ENCODE data around the gene HK2.

The HK2 gene

GRCh38 chr2:74881626-74882298 lies 47.8 kb downstream of the HK2 start:
- H3K9ac ChIP-seq (ENCODE audit: low read length): no peak overlapping the region
- no peaks in the 10 kb centered on the region for H3F3A ChIP-seq (ENCODE audit: insufficient read depth, low read length)
- H3K4me3 ChIP-seq (ENCODE audit: low read length): no peak overlapping the region
- H2AFZ ChIP-seq (ENCODE audit: low read length): no peak overlapping the region
- H3K9me2 ChIP-seq (replicated peaks; ENCODE audit: insufficient read depth, low read length): no peaks in the 10 kb centered on the region
- no peaks in the 10 kb centered on the region; the same call in 1 of the 2 replicates for H3K36me3 ChIP-seq (replicated peaks; ENCODE audit: insufficient read depth, low read length)
- DNase-seq: no peak
- TF ChIP-seq EZH2phosphoT487 (IDR thresholded peaks at IDR 0.05; ENCODE audit: low read length): no peak
- TF ChIP-seq CTCF (IDR thresholded peaks at IDR 0.05; ENCODE audit: low read length): no peak
- TF ChIP-seq EZH2 (optimal IDR thresholded peaks at IDR 0.05; ENCODE audit: low read depth, low read length): no peak
- no peaks in the 10 kb centered on the region for H3K9me3 ChIP-seq (replicated peaks; ENCODE audit: insufficient read depth, low read length)
- no peaks in the 10 kb centered on the region for H3K27me3 ChIP-seq (replicated peaks; ENCODE audit: insufficient read depth, low read length)
- no peaks in the 10 kb centered on the region for H3K79me2 ChIP-seq (ENCODE audit: low read length)
- H3K4me2 ChIP-seq (ENCODE audit: low read depth, low read length): no peak overlapping the region
- no peak overlapping the region for H3K27ac ChIP-seq (ENCODE audit: low read length)
- no peaks in the 10 kb centered on the region for H3K4me1 ChIP-seq (ENCODE audit: low read length)
- no peaks in the 10 kb centered on the region for H4K20me1 ChIP-seq (ENCODE audit: insufficient read depth, low read length)

- Histone ChIP-seq H3F3A (ENCODE audit: insufficient read depth, low read length) (no peaks in the 10 kb centered on the region), H4K20me1 (ENCODE audit: insufficient read depth, low read length) (no peaks in the 10 kb centered on the region), H3K9ac (ENCODE audit: low read length) (no peak overlapping the region), H3K27me3 (replicated peaks; ENCODE audit: insufficient read depth, low read length) (no peaks in the 10 kb centered on the region), H2AFZ (ENCODE audit: low read length) (no peak overlapping the region), H3K4me3 (ENCODE audit: low read length) (no peak overlapping the region), H3K4me1 (ENCODE audit: low read length) (no peaks in the 10 kb centered on the region), H3K79me2 (ENCODE audit: low read length) (no peaks in the 10 kb centered on the region), H3K36me3 (replicated peaks; ENCODE audit: insufficient read depth, low read length) (no peaks in the 10 kb centered on the region; the same call in 1 of the 2 replicates), H3K27ac (ENCODE audit: low read length) (no peak overlapping the region), H3K4me2 (ENCODE audit: low read depth, low read length) (no peak overlapping the region), H3K9me2 (replicated peaks; ENCODE audit: insufficient read depth, low read length) (no peaks in the 10 kb centered on the region), H3K9me3 (replicated peaks; ENCODE audit: insufficient read depth, low read length) (no peaks in the 10 kb centered on the region)
- DNase-seq: no peak
- no peak for TF ChIP-seq EZH2 (optimal IDR thresholded peaks at IDR 0.05; ENCODE audit: low read depth, low read length)
- TF ChIP-seq CTCF (IDR thresholded peaks at IDR 0.05; ENCODE audit: low read length): no peak
- no peak for TF ChIP-seq EZH2phosphoT487 (IDR thresholded peaks at IDR 0.05; ENCODE audit: low read length)
These were observed 48.4 kb downstream of the HK2 start for GRCh38 chr2:74882299-74882687.

- Histone ChIP-seq H2AFZ (ENCODE audit: low read length) (no peak overlapping the region), H3K27me3 (replicated peaks; ENCODE audit: insufficient read depth, low read length) (no peaks in the 10 kb centered on the region), H3K4me3 (ENCODE audit: low read length) (no peak overlapping the region), H3K9ac (ENCODE audit: low read length) (no peak overlapping the region), H3K4me2 (ENCODE audit: low read depth, low read length) (no peak overlapping the region), H3K36me3 (replicated peaks; ENCODE audit: insufficient read depth, low read length) (peaks cover 3% of the 10 kb centered on the region; the same call in 1 of the 2 replicates), H3K9me3 (replicated peaks; ENCODE audit: insufficient read depth, low read length) (no peaks in the 10 kb centered on the region), H3F3A (ENCODE audit: insufficient read depth, low read length) (no peaks in the 10 kb centered on the region), H3K9me2 (replicated peaks; ENCODE audit: insufficient read depth, low read length) (no peaks in the 10 kb centered on the region), H4K20me1 (ENCODE audit: insufficient read depth, low read length) (no peaks in the 10 kb centered on the region), H3K4me1 (ENCODE audit: low read length) (no peaks in the 10 kb centered on the region), H3K79me2 (ENCODE audit: low read length) (no peaks in the 10 kb centered on the region), H3K27ac (ENCODE audit: low read length) (no peak overlapping the region)
- no peak for TF ChIP-seq EZH2 (optimal IDR thresholded peaks at IDR 0.05; ENCODE audit: low read depth, low read length)
- TF ChIP-seq CTCF (IDR thresholded peaks at IDR 0.05; ENCODE audit: low read length): no peak
- no peak for TF ChIP-seq EZH2phosphoT487 (IDR thresholded peaks at IDR 0.05; ENCODE audit: low read length)
- no peak for DNase-seq
These were observed 49.1 kb downstream of the HK2 start for GRCh38 chr2:74883011-74883410.

Data from MM.1S (cell line).